Measurements from ENCODE around the gene IDH3G.
"Not testable (repeated sequence)": the region's sequence is repeated elsewhere in the genome, so short reads cannot be mapped to it uniquely, and the experiment has no call there.

IDH3G gene

DNA sequence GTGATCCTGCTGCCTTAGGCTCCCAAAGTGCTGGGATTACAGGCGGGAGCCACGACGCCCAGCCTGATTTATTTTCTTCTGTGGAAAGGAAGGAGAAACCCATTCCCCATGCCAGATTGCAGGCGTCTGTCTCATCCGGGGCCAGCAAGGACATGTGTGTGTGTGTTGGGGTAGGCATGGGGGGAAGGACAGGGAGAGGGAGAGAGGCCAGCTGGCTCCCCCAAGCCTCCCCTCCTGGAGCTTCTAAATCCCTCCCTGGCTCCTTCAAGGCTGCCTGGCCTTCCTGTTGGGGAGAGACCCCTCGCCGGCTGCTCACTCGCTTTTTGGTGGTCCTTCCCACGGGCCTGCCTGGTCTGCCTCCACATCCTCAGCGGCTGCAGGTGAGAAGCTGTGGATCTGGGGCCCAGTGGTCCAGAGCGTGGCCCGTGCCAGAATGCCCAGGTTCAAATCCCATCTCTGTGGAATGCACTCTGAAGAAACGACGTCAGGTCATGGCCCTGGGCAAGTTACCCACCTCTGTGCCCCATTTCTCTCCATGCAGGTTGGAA is 31.5 kb downstream of the IDH3G start:
- DNase-seq (ENCODE audit: low read depth, low spot score): no peak

DNA sequence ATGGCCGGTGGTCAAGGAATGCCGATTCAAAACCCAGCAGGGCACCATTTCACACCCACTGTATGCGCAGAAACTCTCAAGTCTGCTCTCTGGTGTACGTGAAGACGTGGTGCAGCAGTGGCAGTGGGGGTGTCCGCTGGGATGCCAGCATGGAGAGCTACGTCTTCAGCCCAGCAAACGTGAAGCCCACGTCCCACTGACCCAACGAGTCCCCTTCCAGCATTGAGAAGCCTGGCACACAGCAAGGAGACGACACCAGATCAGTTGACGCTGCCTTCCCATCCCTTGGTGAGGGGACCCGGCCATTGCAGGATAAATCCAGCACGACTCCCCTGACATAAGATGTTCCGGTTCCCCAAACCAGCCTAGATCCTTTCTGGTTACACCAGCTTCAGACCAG is 32.3 kb downstream of the IDH3G start:
- DNase-seq (ENCODE audit: low read depth, low spot score): no peak

DNA sequence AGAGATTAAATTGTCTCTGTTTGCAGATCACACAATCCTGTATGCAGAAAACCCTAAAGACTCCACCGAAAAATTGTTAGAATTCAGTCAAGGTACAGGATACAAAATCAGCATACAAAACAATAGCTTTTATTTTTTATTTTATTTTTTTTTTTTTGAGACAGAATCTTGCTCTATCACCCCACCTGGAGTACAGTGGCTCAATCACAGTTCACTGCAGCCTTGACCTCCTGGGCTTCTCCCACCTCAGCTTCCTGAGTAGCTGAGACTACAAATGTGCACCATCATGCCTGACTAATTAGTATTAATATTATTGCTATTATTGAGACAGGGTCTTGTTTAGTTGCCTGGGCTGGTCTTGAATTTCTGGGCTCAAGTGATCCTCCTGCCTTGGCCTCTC is 39.0 kb downstream of the IDH3G start:
- DNase-seq (ENCODE audit: low read depth, low spot score): no peak

GRCh38 chrX:153750127-153750774 is 43.9 kb downstream of the IDH3G start:
- no peak for DNase-seq (ENCODE audit: low read depth, low spot score)

- DNase-seq (ENCODE audit: low read depth, low spot score): not testable (repeated sequence)
Observed at GRCh38 chrX:153749017-153749416, 45.2 kb downstream of the IDH3G start.

DNA sequence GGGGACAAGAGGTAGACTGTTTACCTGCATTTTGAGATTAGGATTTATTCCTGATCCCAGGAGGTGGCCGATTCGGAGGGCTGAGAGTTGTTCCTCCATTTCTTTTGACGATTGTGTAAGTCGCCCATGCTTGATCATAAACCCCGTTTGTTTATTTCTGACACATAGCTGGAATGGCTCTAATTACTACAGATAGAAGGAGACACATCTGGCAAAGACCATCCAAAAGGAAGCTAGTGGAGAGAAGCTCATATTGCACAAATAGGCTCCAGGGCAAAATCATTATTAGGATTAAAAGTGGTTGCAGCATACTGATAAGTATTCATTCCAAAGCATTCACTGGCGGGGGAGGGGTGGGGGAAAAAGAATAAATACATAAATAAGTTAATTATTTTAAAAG is 47.2 kb downstream of the IDH3G start:
- not testable (repeated sequence) for DNase-seq (ENCODE audit: low read depth, low spot score)

DNA sequence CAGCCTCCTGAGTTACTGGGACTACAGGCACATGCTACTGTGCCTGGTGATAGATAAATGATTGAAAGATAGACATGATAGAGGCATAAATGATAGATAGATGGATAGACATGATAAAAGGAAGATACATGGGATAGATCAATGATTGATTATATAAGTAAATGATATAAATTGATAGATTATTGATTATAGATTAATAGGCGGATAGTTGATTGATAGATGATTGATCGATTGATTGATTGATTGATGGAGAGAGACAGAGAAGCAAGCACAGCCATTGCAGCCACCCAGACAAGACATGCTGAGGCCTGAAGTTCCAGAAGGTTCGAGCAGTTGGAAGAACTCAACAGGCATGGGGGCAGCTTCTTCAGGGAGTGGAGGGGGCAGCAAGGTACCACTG is 47.8 kb downstream of the IDH3G start:
- DNase-seq (ENCODE audit: low read depth, low spot score): no peak

DNA sequence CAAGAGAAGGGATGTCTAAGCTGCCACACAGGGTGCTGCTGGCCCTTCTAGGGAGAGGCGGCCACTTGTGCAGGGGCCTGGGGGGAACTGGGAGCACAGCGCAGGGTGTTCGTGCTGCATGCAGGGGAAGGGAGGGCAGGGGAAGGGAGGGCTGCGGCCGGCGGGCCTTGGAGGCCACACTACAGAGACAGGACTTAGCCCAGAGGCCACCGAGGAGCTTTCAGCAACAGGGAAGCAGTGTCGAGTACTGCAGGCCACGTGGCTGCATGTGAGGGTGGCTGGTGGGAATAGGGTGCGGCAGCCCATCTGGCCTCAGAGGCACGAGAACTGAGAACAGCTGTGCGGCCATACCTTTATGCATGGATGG is 49.1 kb downstream of the IDH3G start:
- DNase-seq (ENCODE audit: low read depth, low spot score): not testable (repeated sequence)

- DNase-seq (ENCODE audit: low read depth, low spot score): no peak
Observed at GRCh38 chrX:153744210-153745066, 49.7 kb downstream of the IDH3G start.

DNA sequence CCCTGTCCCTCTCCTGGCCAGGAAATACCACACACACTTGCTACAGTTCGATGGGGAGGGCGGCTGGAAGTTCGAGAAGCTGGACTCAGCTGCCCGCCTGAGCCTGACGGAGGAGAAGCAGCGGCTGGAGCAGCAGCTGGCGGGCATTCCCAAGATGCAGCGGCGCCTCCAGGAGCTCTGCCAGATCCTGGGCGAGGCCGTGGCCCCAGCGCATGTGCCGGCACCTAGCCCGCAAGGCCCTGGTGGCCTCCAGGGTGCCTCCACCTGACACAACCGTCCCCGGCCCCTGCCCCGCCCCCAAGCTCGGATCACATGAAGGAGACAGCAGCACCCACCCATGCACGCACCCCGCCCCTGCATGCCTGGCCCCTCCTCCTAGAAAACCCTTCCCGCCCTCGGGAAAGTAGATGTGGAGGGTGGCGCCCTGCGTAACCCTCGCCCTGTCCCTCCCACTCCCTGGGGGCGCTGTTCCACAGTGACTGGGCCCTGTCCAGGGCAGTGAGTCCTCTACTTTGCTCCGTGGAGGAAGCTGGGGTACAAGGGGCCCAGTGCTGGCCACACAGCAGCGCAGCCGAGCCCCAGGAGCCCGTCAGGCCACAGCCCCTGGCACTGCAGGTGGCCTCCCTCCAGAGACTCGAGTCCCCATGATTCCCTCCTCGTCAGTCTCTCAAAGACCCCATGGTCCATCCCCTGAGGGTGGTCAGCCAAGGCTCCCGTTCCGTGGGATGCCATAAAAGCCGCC is 50.5 kb downstream of the IDH3G start:
- DNase-seq (ENCODE audit: low read depth, low spot score): not testable (repeated sequence)

DNA sequence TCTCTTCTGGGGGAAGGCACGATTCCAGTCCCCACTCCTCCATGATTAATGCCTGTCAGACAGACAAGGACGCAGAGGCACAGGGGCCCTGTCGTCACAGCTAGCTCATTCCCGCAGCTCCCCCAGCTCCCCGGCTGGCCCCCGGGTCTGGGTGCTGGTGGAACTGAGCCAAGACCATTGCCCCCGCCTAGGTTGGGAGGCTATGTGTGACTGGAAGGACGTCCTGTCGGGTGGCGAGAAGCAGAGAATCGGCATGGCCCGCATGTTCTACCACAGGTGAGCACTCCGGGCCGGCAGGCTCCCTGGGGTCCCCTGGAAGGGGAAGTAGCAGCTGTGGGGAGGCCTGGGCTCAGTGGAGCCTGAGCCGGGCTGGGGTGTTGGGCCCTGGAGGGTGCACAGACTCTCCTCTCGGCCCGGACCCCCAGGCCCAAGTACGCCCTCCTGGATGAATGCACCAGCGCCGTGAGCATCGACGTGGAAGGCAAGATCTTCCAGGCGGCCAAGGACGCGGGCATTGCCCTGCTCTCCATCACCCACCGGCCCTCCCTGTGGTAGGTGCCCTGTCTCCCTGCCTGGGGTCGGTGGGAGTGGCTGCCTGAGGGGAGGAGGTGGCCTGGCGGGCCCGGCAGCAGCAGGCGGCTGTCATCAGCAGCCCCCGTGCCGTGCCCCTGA is 51.2 kb downstream of the IDH3G start:
- not testable (repeated sequence) for DNase-seq (ENCODE audit: low read depth, low spot score)

GRCh38 chrX:153742111-153742510 is 52.1 kb downstream of the IDH3G start:
- DNase-seq (ENCODE audit: low read depth, low spot score): not testable (repeated sequence)

DNA sequence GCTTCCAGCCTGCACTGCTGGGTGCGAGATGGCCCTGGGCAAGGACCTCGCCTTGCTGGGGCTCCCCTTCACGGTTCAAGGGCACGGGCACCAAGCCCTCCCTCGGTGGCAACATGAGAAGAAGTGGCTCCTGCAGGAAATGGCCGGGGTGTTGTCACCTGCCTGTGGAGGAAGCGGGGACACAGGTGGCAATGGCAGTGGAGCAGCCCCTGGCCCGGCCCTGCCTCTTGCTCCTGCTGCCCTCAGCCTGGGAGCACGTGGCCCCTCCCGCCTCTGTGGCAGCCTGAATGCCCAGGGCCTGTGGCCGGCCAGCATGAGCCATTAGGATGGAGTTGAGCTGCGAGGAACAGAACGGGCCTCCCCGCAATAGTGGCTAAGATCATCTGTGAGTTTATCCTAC is 52.7 kb downstream of the IDH3G start:
- no peak for DNase-seq (ENCODE audit: low read depth, low spot score)

DNA sequence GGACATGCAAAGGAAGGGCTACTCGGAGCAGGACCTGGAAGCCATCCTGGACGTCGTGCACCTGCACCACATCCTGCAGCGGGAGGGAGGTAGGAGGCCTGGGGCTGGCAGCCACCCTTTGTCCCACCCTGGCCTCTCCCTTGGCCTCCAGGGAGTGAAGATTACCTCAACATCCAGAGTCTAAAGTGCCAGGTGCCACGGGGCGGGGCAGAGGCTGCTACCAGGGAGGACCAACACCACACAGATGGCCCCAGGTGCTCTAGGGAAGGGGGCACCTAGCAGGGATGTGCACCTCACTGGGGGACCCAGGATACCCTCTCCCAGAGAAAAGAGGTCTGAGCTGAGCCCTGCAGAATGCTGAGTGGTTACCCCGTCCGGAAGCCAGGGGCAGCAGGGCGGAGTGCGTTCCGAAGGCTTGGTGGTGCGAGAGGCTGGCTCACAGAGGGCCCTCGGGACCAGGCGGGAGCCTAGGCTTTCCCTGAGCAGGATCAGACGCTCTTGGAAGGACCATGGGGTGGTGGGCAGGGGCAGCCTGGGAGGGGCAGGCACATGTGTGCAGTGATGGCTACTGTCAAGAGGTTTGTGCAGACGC is 53.4 kb downstream of the IDH3G start:
- no peak for DNase-seq (ENCODE audit: low read depth, low spot score)

GRCh38 chrX:153739754-153740486 is 54.3 kb downstream of the IDH3G start:
- no peak for DNase-seq (ENCODE audit: low read depth, low spot score)

DNA sequence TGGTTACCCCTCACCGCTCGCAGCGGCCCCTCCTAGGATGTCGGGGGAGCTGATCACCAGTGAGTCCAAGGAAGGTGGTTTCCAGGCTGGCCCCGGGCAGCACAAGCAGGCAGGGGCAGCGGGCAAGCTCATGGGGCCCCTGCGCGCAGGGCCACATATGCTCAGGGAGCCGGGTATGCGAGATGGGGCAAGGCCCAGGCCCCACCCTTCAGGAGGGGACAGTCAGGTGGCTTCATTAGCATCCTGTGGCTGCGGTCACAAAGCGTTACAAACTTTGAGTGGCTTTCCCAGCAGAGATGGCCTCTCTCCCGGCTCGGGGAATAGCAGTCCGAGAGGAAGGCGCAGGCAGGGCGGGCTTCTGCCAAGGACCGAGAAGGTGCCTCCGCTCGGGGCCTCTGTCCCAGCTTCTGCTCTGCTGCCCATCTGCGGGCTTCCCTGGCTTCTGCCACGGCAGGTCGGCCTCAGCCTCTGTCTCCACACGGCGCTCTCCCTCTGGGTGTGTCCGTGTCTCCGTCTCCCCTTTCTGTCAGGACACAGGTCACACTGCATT is 56.0 kb downstream of the IDH3G start:
- DNase-seq (ENCODE audit: low read depth, low spot score): no peak

GRCh38 chrX:153736871-153737441 is 57.2 kb downstream of the IDH3G start:
- DNase-seq (ENCODE audit: low read depth, low spot score): no peak

- no peak for DNase-seq (ENCODE audit: low read depth, low spot score)
Observed at GRCh38 chrX:153736071-153736820, 57.9 kb downstream of the IDH3G start.
